Measurements from ENCODE around the gene MED27. TPM values are rescaled to one million over a fixed set of nuclear protein-coding genes. Genes with fewer than 3 reads are reported as not detected.

Gene MED27
- total RNA-seq, 1 donor from 2014 or later, result 17.7 TPM

DNA sequence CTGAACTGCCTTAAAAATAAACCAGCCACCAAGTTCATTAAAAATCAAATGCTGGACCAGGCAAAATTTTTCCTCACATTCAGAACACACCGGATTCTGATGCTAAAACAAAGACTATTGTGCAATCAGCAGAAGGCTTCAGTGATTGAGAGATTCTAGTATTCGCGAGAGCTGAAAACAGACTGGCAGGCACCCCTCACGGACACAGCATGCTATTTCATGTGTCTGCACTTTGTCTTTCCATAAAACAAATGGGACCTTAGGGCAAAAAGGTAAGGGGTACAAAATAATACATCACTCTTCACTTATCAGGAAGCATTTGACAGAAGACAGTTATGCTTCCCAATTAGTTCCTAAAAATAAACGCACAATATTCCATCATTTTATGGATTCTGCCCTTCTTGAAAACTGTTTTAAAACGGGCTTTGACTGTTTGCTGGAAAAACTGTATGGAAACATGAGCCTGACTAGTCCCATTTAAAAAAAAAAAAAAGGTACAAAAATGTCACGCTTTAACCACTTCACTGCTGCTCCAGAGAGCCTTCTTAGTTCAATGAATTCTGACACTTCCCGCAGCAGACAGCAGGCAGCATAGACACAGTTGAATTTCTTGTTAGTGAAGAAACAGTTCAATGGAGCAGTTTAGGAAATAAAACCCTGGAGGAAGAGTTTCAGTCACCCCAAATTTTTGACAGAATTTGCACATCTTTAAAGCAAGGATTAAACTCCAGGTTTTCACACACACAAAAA, 99.2 kb downstream of the MED27 start:
- intact Hi-C loops (cut with DNase I), result no loop called here
- no peak for DNase-seq (ENCODE audit: extremely low spot score in 2 of 2)

DNA sequence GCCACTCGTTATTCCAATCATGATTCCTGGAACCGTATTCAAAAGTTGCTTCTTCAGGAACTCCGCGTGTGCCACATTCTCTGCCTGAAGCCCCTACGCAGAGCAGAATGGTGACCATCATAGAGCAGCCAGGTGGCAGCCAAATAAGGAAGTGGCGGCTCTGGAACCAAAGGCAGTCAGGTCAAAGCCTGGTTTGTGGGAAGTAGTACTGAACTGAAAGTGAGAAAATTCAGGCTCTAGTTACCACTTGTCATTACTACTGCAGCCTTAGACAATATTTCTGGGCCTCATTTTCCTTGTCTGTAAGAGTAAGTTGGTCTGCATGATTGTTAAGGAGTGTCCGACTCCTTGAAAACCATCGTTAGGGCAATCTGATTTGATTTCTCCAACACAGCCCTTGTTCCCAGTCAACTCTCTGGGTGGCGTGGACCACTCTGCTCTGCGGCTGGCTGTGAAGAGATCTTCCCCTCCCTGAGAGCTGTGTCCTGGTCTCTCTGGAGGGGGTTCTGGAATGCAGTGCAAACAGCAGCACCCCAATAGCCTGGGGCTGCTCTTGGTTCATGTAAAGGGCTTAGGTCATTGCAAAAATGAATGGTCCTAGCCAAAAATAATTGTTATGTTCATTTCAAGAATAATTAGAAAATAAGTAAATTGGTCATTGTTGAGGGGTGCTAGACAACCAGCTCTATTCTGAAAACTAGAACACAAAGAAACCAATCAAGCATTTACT, 102.4 kb downstream of the MED27 start:
- no peaks in the 10 kb centered on the region for H3K27me3 ChIP-seq
- no peak overlapping the region for H3K4me3 ChIP-seq
- intact Hi-C loops (cut with DNase I), result no loop called here
- no peak for TF ChIP-seq POLR2A (IDR thresholded peaks at IDR 0.05)
- TF ChIP-seq POLR2AphosphoS5 (IDR thresholded peaks at IDR 0.05; ENCODE audit: insufficient read depth in 1 of 2, low read depth in 1 of 2), result no peak
- TF ChIP-seq, protein P1, sequence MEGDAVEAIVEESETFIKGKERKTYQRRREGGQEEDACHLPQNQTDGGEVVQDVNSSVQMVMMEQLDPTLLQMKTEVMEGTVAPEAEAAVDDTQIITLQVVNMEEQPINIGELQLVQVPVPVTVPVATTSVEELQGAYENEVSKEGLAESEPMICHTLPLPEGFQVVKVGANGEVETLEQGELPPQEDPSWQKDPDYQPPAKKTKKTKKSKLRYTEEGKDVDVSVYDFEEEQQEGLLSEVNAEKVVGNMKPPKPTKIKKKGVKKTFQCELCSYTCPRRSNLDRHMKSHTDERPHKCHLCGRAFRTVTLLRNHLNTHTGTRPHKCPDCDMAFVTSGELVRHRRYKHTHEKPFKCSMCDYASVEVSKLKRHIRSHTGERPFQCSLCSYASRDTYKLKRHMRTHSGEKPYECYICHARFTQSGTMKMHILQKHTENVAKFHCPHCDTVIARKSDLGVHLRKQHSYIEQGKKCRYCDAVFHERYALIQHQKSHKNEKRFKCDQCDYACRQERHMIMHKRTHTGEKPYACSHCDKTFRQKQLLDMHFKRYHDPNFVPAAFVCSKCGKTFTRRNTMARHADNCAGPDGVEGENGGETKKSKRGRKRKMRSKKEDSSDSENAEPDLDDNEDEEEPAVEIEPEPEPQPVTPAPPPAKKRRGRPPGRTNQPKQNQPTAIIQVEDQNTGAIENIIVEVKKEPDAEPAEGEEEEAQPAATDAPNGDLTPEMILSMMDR (IDR thresholded peaks at IDR 0.05), result no peak
- no peaks in the 10 kb centered on the region for H3K9me3 ChIP-seq
- H3K4me1 ChIP-seq, result peaks cover 17% of the 10 kb centered on the region
- H3K27ac ChIP-seq, result no peak overlapping the region
- DNase-seq (ENCODE audit: extremely low spot score in 2 of 2), result no peak
- no peaks in the 10 kb centered on the region for H3K36me3 ChIP-seq

More for the DNA sequence above, 99.2 kb downstream of the MED27 start:
- Histone ChIP-seq H3K36me3 (no peaks in the 10 kb centered on the region), H3K27me3 (no peaks in the 10 kb centered on the region), H3K4me1 (peaks cover 17% of the 10 kb centered on the region), H3K4me3 (no peak overlapping the region), H3K9me3 (no peaks in the 10 kb centered on the region), H3K27ac (no peak overlapping the region)
- no peak for TF ChIP-seq POLR2A (IDR thresholded peaks at IDR 0.05)
- TF ChIP-seq POLR2AphosphoS5 (IDR thresholded peaks at IDR 0.05; ENCODE audit: insufficient read depth in 1 of 2, low read depth in 1 of 2), result no peak
- TF ChIP-seq, protein P1 (IDR thresholded peaks at IDR 0.05), result no peak

DNA sequence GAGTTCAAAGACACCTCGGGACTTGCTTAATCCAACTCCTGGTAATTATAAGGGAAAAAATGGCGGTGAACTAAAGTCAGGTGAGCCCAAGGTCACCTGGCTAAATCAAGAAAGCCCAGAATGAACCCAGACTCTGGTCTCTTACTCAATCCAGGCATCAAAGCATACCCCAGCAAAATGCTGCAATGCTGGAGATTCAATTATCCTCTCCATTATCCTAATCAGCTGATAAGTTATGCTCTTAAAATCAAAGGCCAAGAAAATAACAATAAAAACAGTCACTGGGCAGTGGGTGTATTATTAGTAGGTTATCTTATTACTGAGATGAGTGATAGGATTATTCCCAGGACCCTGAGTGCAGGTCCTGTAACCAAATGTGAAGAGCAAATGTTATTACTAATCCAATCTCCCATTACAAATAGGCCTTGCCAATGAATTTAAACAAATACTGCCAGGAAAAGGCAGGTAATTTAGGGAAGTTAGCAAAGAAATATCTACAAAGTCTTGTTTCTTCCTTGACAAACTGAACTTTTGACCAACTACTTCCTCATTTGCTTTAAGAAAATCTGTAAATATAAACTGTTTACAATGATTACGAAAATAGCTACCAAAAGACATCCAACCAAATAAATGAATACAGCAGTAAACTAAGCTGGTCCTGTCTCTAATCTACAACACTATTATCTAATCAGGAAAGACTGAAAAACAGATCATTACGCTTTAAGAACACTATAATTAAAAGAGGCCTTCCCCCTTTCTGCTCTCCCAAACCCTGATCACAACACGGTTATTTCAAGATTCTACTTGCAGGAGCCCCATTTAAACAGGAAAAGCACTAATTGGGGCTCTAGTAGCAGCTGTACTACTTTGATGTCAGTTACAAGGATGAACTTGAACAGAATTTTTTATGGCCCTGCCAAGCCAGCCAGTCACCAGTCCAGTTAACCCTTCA, 103.2 kb downstream of the MED27 start:
- intact Hi-C loops (cut with DNase I), result no loop called here
- no peaks in the 10 kb centered on the region for H3K9me3 ChIP-seq
- no peaks in the 10 kb centered on the region for H3K27me3 ChIP-seq
- H3K36me3 ChIP-seq, result no peaks in the 10 kb centered on the region
- DNase-seq (ENCODE audit: extremely low spot score in 2 of 2), result no peak
- TF ChIP-seq POLR2A (IDR thresholded peaks at IDR 0.05) (no peak), POLR2AphosphoS5 (IDR thresholded peaks at IDR 0.05; ENCODE audit: insufficient read depth in 1 of 2, low read depth in 1 of 2) (no peak)
- TF ChIP-seq, protein P1 (IDR thresholded peaks at IDR 0.05), result no peak
- H3K27ac ChIP-seq, result no peak overlapping the region
- H3K4me3 ChIP-seq, result no peak overlapping the region
- peaks cover 17% of the 10 kb centered on the region for H3K4me1 ChIP-seq

DNA sequence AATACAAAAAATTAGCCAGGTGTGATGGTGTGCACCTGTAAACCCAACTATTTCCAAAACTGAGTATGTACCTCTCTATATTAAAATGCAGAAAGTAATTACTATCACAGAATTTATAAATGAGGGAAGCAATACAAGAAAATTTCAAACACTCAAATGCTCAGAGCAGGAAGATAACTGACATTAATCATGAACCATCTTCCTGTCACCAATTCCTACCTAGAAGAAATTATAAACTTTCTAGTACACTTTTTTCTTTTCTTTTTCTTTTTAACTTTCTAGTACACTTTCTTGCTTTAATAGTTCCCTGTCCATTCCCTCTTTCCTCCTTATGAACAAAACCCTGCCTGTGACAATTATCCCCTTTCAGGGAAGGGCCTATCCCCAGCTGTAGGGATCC, 106.8 kb downstream of the MED27 start:
- intact Hi-C loops (cut with DNase I), result no loop called here
- Histone ChIP-seq H3K27me3 (no peaks in the 10 kb centered on the region), H3K36me3 (no peaks in the 10 kb centered on the region), H3K4me3 (no peak overlapping the region), H3K4me1 (peaks cover 17% of the 10 kb centered on the region), H3K27ac (no peak overlapping the region), H3K9me3 (no peaks in the 10 kb centered on the region)
- no peak for TF ChIP-seq POLR2AphosphoS5 (IDR thresholded peaks at IDR 0.05; ENCODE audit: insufficient read depth in 1 of 2, low read depth in 1 of 2)
- TF ChIP-seq, protein P1 (IDR thresholded peaks at IDR 0.05), result no peak
- no peak for TF ChIP-seq POLR2A (IDR thresholded peaks at IDR 0.05)
- DNase-seq (ENCODE audit: extremely low spot score in 2 of 2), result no peak
